Upper lobe of left lung (tissue), 4 donors: ENCODE data around the gene JAG2.

Experiments used
- EP300 ChIP-seq, 4 donors: sonication (generic); formaldehyde crosslinking; IDR thresholded peaks; one replicate each; pipeline ENCODE4 v1.5.1; 2017; ENCODE audit warnings: antibody characterized with exemption in 4 of 4, control low read depth in 2 of 4
- POLR2A ChIP-seq, 4 donors: fragments of 450-650 bp; IDR thresholded peaks; one replicate each; pipeline ENCODE4 v1.5.1; 2016 to 2017; ENCODE audit warnings: antibody characterized with exemption in 4 of 4, mild to moderate bottlenecking in 2 of 4
- TF ChIP-seq, protein P1 (sequence below), 6 experiments: fragments of 450-650 bp in 4 of 6; fragments of 200-600 bp in 2 of 6; sonication (generic) in 2 of 6; IDR thresholded peaks; one replicate each; pipeline ENCODE4 v1.5.1; 2016 to 2019; ENCODE audit warnings: antibody characterized with exemption in 6 of 6

DNA sequence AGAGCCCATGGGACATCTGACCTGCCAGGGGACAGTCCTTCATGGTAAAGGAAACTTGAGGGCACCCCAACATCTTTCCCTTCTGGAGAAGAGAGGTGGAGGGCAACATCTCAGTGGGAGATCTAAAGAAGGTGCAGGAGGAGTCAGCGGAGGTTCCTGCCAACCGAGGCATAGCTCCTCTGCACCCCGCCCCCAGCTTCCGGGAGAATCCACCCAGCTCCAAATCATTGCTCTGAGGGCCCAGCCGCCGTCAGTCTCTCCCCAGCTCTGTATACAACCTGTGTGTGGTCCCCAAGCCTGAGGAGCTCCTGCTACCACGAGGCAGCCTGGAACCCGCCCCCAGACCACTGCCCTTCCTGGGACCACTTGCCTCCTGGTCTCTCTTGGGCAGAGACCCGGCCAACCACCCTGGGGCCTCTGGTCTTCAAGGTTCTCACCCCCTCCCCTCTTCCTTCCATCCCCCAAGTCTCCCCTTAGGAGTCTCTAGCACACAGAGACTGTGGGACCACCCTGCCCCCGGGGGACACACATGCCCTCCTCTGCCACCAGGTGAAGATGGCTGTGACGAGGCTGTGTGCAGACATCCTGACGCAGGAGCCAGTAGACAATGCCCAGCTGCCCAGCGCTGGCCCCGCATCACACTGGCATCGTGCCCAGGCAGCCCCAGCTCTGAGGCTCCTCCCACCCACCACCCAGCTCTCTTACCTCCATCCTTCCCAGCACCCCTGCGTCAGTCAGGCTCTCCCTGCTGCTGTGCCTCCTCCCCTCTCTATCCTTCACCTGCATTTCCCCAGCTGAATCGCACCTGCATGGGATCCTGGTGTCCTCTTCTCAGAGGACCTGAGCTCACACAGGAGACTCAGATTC, 25.6 kb upstream of the JAG2 start:
- TF ChIP-seq, protein P1, sequence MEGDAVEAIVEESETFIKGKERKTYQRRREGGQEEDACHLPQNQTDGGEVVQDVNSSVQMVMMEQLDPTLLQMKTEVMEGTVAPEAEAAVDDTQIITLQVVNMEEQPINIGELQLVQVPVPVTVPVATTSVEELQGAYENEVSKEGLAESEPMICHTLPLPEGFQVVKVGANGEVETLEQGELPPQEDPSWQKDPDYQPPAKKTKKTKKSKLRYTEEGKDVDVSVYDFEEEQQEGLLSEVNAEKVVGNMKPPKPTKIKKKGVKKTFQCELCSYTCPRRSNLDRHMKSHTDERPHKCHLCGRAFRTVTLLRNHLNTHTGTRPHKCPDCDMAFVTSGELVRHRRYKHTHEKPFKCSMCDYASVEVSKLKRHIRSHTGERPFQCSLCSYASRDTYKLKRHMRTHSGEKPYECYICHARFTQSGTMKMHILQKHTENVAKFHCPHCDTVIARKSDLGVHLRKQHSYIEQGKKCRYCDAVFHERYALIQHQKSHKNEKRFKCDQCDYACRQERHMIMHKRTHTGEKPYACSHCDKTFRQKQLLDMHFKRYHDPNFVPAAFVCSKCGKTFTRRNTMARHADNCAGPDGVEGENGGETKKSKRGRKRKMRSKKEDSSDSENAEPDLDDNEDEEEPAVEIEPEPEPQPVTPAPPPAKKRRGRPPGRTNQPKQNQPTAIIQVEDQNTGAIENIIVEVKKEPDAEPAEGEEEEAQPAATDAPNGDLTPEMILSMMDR (IDR thresholded peaks at IDR 0.05) = no peak
- no peak for TF ChIP-seq EP300 (IDR thresholded peaks at IDR 0.05)
- no peak for TF ChIP-seq POLR2A (IDR thresholded peaks at IDR 0.05)
